HG03095 (cell line): ENCODE results near the gene SLC25A22.

Experiments used
- ATAC-seq: cut with Tn5 transposase; IDR thresholded peaks from one replicate; pipeline ENCODE4 v1.9.1; 2021; ENCODE audit warnings: moderate library complexity; ENCODE audit not compliant: unreplicated experiment

SLC25A22 gene

DNA sequence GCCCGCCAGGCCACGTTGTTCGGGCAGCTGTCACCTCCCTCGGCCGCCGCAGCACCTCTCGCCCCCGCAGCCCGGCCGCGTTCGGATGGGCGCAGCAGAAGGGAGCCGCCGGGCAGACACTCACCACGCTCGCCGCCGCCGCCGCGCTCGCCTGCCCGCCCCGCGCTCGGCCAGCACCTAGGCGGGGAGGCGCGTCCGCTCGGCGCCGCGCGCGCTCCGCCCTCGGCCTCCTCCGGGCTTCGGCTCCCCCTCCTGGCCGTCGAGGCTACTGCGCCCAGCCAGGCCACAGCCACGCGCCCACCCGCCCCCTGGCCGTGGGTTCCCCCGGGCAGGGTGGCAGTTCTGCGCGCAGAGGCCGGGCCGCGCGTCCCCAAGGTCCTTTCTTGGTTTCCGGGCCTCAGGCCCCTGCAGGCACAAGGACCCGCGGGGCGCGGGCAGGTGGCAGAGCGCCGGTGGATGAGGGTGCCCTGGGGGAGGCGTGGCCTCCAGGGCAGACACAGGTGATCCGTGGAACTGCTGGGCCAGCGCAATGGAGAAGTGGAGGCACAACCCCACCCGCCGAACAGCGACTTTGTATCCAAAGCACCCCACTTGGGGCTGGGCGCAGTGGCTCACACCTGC lies at the start of gene SLC25A22:
Gene SLC25A22, minus strand, starts transcription at position 189 of the 621 bp plus-strand sequence. CDS start 3,275 bp downstream, outside the sequence.
- ATAC-seq: peak; percentile 52

DNA sequence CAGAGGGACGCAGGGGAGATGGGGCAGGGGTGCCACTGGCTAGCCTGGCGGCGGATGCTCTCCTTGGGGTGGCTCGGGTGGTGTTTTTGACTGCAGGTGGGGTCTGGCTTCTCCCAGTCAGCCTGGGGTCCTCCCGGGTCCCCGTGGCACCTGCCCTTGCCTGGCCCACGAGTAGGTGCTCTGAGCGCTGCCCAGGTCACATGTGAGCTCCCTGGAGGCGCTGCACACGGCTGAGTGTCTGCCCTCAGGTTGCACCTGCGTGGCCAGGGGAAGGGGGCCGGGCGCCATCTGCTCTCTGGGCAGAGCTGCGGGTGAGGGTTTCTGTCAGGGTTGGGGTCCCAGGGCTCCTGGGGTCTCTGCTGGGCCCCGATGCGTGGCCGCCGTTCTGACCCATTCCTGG lies 49.8 kb upstream of the SLC25A22 start:
- no peak for ATAC-seq

DNA sequence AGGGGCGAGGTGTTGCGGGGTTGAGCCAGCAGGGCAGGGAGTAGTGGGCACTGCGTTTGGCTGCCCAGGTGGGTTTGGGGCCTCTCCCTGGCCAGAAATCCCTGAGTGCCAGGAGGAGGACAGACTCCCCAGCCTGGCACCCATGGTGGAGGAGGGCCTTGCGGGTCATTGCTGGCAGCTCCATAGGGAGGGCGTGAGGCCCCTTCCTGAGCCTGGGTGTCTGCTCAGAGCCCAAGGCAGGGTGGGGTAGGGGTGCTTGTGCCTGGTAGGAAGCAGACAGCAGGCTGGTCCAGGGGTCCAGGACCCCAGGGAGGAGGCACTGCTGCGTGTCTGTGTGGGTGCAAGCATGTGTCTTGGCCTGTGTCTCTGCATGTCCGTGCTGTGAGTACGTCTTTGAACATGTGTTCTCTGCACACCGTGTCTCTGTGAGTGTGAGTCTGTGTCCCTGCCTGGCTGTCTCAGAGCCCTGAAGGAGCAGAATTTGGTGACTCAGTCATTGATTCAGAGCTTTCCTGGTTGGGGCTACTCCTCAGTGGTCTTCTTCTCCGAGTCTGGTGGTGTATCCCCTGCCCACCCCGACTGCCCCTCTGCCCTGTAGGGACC lies 48.5 kb upstream of the SLC25A22 start:
- ATAC-seq: no peak

DNA sequence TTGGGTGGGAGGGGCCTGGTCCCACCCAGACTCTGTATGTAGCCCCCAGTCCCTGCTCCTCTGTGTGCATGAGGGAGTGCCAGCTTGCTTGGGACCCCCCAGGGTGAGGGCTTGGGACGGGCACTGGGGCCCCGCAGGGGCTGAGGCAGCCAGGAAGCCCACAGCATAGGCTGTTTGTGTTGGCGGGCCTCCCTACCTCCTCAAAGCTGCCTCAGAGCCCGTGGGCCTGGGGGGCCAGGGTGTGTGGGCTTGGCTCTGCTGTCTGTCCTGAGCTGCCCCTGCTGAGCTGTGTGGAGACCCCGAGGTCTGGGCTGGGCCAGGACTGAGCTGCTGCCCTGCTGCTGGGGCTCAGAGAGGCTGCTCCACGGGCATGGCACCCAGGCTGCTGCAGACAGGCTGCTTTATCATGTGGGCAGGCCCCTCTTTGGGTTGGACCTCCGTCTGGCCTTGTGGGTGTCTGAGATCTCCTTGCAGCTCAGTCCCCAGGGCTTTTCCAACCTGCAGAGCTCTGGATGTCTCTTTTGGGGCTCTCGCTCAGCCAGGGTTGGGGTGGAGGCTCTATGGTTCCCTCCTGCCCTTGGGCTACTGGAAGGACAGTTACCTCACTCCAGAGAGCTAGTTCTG lies 47.9 kb upstream of the SLC25A22 start:
- ATAC-seq: no peak

DNA sequence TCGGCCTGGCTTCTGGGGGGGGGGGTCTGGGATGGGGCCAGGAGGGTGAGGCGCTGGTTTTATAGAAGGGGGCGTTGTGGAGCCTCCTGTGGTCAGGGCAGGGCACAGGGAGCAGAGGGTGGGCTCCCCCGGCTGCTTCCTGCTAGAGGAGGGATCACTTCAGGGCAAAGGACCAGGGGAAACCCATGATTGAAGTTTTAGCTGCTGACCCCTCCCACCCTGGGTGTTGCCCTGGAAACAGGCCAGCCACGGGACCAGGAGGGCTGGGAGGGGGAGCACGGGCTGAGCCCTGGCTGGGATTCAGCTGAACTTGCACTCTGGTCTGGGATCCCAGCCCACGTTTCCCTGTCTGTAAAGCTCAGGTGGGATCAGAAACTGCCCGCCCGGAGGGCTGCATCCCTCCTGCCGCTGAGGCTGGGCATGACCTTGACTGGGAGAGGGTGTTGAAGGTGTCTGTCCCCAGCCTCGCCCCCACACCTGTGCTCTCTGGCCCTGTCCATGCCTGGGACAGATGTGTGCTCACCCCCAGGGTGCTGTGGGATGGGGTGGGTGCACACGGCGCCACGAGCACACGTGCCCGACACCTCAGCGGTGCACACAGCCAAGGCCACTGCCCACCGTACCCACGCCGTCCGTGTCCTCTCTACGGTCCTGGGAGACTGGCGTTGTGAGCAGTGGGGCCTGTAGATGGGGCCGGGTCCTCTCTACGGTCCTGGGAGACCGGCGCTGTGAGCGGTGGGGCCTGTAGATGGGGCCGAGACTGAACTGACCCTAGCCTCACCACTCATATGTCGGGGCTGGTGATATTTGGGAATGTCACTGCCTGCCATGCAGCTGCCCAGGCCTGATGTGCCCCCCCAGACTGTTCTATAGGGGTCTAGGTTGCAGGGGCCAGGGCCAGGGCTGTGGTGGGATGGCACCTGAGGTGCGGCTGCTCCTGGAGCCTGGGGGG lies 46.9 kb upstream of the SLC25A22 start:
- no peak for ATAC-seq

DNA sequence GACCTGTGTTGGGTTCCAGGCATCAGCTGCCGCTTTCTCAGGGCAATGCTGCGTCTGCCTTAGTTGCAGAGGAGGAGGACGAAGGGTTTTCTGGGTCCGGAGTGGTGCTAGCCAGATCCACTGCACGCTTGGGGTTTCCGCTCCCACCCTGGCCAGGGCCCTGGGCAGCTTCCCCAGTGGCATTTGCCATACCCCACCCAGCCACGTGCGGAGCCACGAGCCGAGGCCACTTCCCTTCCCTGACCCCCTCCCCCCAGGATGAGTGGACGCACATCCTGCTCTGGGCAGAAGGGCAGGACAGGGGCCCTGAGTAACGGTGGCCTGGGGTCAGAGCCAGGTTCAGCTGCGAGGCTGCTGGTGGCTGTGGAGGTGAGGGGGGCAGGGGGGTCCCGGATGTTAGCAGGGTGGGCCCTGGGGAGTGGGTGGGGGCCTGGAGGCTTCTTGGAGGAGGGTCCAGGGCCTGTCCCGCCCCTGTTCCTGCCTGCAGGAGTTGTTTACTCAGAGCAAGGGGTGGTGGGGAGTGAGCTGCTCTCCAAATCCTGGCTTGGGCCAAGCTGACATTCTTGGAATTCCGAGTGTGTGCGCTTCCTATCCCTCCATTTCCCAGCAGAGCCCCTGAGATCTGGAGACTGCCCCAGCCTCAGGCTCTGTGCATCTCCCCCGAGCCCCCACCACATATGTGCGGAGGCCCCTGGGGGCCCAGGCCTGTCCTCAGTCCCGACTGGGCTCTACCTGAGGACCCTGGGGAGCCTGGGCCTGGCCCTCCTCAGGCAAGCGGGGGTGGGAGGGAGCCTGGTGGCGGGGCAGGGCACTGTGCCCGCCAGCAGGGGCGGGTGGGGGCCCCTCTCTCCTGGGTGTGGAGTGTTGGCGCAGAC lies 46.0 kb upstream of the SLC25A22 start:
- no peak for ATAC-seq

DNA sequence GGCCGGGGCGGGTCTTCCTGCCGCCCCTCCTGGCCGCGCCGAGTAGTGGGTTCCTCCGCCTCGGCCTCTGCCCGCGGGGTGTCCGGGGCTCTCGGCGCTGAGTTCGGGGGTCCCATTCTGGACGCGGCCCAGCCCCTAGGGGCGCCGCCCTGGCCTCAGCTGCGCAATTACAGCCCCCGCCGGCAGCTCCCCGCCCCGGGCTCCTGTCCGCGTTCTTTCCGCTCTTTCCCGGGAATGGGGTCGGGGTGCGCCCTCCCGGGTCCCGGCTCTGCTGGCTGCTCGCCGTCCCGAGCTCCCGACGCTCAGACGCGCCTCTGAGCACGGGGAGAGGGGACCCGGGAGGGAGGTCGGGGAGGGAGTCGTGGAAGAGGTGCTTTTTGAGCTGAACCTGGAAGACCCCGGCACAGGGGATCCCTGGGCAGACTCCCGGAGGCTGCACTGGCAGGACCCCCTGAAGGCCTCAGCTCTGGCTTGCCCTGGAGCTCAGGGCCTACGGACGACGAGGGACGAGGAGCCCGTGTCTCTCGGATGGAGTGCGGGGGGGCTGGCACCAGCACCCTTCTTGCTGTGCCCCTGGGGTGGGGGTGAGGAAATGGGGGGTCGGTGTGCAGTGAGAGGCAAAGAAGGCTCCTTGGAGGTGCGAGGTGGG lies 45.1 kb upstream of the SLC25A22 start:
- no peak for ATAC-seq

DNA sequence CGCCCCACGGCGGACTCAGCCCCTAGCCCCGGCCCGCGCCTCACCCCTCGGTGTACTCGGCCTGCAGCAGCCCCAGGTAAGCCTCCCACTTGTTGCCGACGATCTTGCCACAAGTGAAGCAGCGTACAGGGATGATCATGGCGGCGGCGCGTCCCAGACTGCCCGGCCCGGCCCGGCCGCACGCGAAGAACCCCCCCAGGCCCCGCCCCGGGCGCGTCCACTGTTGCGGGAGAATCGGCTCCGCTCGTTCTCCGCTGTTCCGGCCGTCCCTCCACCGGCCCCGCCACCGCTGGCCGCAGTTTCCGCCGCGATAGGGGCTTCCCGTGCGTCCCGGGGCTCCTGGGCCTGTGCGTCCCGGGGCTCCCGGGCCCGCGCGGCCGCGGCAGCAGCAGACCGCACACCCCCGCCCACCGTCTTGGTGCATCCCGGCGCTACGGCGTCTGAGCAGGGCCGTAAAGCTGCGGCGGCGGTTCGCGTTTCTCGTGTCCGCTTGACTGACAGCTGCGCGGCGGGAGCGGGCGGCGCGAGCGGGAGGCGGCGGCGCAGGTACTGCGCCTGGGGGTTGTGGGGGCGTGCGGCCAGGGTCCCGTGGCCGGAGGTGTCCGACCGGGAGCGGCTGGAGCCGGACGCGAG lies 44.4 kb upstream of the SLC25A22 start, which contains the start of the genes POLR2L and TSPAN4:
Gene POLR2L, minus strand, starts transcription at position 160 of the 633 bp plus-strand sequence. Its CDS starts 21 bp downstream, at position 139.
Gene TSPAN4, plus strand, starts transcription at position 483 of the 633 bp plus-strand sequence. CDS start 7,453 bp downstream, outside the sequence.
- ATAC-seq: peak; percentile 50

DNA sequence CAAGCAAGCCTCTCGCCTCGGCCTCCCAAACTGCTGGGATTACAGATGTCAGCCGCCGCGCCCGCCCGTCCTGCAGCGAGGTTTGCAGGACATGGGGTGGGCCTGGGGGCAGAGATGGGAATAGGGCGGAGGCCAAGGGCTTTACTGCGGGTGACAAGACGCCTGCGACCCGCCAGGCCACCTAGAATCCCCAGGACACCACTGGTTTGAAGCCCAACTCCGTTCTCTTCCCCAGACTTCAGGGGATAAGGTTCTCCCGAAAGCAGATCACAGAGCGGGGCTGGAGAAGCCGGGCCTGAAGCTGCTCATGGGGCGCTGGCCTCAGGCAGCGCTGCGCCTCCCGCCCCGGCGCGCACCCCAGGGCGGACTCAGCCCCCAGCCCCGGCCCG lies 43.9 kb upstream of the SLC25A22 start:
- ATAC-seq: peak; percentile 14

DNA sequence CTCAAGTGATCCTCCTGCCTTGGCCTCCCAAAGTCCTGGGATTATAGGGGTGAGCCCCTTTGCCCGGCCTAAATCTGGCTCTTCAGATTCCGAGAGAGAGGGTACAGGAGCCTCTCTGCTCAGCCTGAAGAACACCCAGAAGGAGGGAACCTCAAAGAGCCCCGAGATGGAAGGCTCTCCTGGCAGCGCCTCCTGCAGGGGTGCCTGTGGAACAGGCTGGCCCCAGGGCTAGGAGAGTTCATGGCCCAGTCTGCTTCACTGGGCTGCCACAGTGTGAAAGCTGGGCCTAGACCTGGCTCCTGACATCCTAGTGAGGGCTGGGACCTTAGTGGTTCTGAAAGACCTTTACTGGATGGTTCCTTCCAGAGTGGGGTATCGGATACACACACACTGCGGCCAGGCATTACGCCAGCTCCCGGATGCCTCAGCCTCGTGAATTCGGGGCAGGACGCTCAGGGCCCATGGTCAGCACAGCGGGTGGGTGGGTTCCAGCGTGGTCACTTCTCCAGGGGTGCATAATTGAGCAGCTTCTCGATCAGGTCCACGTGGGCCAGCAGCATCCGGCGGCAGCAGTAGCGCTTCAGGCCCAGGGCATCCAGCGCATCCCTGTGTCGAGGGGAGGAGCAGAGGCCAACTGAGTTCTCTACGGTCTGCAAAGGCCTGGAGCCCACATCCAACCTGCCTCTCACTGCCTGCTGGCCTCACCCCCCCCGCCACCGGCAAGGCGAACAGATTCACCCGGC lies 42.0 kb upstream of the SLC25A22 start:
- ATAC-seq: no peak

DNA sequence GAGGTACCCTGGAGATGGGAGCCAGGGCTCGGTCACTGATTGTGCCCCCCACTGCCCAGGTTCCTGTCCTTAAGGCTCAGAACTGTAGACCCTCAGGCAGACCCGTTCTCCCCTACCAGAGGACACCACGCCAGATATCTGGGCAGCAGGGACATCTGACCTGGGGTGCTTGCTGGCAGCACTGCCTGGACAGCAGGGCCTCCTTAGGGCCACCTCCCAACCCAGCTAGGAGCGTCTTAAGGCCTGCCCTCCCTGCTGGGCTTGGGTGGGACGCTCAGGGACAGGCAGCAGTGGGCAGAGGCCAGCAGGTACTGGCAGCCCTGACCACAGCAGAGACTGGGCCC lies 41.2 kb upstream of the SLC25A22 start:
- no peak for ATAC-seq

DNA sequence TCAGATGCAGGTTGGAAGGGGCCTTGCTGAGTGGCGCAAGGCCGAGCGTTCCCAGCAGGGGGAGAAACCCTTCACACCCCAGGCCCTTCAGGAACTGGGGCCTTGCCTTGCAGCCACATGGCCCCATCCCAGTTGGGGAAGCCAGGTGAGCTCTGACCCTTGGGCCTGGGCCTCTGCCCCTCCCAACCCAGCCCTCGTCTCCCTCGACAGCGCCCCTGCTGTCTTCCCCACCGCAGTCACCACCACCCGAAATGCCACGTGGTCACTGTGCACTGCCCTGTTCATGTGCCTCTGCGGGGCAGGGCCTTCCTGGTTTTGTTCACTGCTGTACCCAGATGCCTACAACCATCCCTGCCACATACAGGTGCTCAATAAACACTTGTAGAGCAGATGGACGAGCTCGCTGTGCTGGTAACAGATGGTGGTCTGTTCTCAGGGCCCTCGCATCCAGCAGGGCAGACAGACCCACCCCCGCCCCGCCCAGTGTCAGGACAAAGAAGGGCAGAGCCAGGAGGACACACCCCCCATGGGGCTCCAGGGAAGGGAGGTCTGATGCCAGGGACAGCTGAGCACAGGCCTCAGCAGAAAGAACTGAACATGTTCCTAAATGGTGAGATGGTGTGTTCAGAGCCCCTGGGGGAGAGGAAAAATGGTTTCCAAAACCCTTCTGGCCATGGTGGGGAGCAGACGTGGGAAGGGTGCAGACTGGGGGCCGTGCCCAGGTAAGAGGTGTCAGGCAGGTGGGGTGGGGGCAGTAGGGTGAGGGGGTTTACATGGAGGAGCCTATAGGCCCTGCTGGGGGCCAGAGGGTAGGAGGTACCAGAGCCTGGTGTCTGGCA lies 40.6 kb upstream of the SLC25A22 start:
- no peak for ATAC-seq

DNA sequence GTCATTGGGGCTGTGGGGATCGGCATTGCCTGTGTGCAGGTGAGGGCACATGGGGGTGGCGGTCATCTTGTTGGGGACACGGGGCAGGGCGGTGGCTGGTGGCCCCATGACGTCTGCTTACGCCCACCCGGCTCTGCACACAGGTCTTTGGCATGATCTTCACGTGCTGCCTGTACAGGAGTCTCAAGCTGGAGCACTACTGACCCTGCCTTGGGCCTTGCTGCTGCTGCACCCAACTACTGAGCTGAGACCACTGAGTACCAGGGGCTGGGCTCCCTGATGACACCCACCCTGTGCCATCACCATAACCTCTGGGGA lies 39.9 kb upstream of the SLC25A22 start:
- ATAC-seq: no peak

DNA sequence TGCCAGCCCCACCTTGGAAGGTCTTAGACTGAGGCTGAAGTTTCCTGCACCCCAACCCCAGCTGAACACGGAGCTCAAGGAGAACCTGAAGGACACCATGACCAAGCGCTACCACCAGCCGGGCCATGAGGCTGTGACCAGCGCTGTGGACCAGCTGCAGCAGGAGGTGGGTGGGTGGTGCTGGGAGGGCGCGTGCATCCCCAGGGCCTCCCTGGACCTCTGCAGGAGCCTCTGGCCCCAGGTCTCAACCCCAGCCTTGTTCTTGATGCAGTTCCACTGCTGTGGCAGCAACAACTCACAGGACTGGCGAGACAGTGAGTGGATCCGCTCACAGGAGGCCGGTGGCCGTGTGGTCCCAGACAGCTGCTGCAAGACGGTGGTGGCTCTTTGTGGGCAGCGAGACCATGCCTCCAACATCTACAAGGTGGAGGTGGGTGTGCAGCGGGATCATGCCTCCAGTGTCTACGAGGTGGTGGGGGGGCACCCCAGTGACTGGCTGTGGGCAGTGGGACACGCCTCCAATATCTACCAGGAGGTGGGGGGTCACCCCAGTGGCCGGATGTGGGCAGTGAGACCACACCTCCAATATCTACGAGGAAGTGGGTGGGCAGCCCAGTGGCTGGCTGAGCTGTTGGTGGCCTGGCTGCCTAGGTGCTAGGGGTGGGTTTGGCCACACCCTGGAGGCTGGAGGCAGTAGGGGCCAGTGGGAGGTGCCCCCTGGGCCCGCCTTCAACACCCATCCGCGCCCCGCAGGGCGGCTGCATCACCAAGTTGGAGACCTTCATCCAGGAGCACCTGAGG lies 39.3 kb upstream of the SLC25A22 start:
- no peak for ATAC-seq

DNA sequence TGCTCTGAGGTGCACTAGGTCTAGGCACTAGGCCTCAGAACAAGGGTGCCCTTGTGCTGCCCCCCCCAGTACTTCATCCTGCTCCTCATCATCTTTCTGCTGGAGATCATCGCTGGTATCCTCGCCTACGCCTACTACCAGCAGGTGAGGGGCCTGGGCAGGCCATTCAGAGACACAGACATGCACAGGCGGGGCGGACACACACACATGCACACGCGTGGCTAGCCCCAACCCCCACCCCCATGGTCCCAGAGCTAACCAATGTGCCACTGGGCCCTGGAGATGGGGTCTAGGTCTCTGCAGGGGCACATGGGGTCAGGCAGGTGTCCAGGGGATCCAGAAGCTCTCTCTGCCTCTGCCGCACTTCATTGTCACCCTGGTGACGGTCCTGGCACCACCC lies 38.6 kb upstream of the SLC25A22 start:
- no peak for ATAC-seq

DNA sequence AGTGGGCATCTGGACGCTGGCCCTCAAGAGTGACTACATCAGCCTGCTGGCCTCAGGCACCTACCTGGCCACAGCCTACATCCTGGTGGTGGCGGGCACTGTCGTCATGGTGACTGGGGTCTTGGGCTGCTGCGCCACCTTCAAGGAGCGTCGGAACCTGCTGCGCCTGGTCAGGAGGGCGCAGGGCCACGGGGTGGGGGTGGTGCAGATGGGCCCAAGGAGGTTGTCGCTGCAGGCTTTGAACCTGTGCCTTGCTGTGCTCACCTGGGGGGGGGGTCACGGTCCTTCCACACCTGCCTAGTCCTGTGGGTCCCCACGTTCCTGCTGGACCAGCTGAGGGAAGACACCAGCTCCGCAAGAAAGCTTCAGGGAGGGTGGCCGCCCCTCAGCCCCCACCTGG lies 38.2 kb upstream of the SLC25A22 start:
- no peak for ATAC-seq
